SKM-1 treated with dmso at 0.1 percent for 144 hours (cell line): ENCODE measurements around the gene RABGEF1.
A peak's percentile ranks its signal among the peaks of the same experiment; 100 is the strongest.
"Not testable (repeated sequence)": the region's sequence is repeated elsewhere in the genome, so short reads cannot be mapped to it uniquely, and the experiment has no call there.

Experiments
- DNase-seq: peaks from one replicate; lab custom pipeline; 2025; ENCODE audit not compliant: unreplicated experiment; lab: John Stamatoyannopoulos, UW

Gene RABGEF1

GRCh38 chr7:66764905-66765304 is 24.4 kb downstream of the RABGEF1 start:
- not testable (repeated sequence) for DNase-seq

GRCh38 chr7:66765322-66766025 is 24.9 kb downstream of the RABGEF1 start:
- DNase-seq = not testable (repeated sequence)

GRCh38 chr7:66766041-66766440 is 25.5 kb downstream of the RABGEF1 start:
- DNase-seq = no peak

- DNase-seq = peak; percentile 11
Measured at GRCh38 chr7:66767486-66767885, 27.0 kb downstream of the RABGEF1 start.

GRCh38 chr7:66768865-66769832 is 28.6 kb downstream of the RABGEF1 start:
- DNase-seq = no peak

- no peak for DNase-seq
Measured at GRCh38 chr7:66769833-66770512, 29.4 kb downstream of the RABGEF1 start.

GRCh38 chr7:66771795-66772194 is 31.3 kb downstream of the RABGEF1 start:
- DNase-seq = no peak

GRCh38 chr7:66773744-66774143 is 33.2 kb downstream of the RABGEF1 start:
- DNase-seq = not testable (repeated sequence)

- DNase-seq = not testable (repeated sequence)
Measured at GRCh38 chr7:66776383-66776782, 35.9 kb downstream of the RABGEF1 start.

- DNase-seq = no peak
Measured at GRCh38 chr7:66776800-66777442, 36.4 kb downstream of the RABGEF1 start.

GRCh38 chr7:66778201-66778600 is 37.7 kb downstream of the RABGEF1 start:
- no peak for DNase-seq

GRCh38 chr7:66779669-66780409 is 39.3 kb downstream of the RABGEF1 start:
- DNase-seq = no peak

GRCh38 chr7:66781408-66782090 is 41.0 kb downstream of the RABGEF1 start:
- no peak for DNase-seq

GRCh38 chr7:66782875-66783274 is 42.3 kb downstream of the RABGEF1 start:
- DNase-seq = not testable (repeated sequence)

GRCh38 chr7:66783887-66784595 is 43.5 kb downstream of the RABGEF1 start:
- not testable (repeated sequence) for DNase-seq

- no peak for DNase-seq
Measured at GRCh38 chr7:66790196-66790595, 49.7 kb downstream of the RABGEF1 start.

GRCh38 chr7:66790725-66791124 is 50.2 kb downstream of the RABGEF1 start:
- no peak for DNase-seq

GRCh38 chr7:66800591-66800990 is 60.1 kb downstream of the RABGEF1 start:
- no peak for DNase-seq

GRCh38 chr7:66804001-66804400 is 63.5 kb downstream of the RABGEF1 start:
- DNase-seq = no peak
